ENCODE data around the gene TNNC2. TPM values are rescaled to one million over a fixed set of nuclear protein-coding genes. Genes with fewer than 3 reads are reported as not detected.

The TNNC2 gene
- total and polyA plus RNA-seq, 2 donors (not counting 1 experiment from before 2014, with no cell fraction given), result 0.33 TPM; not detected in 1

DNA sequence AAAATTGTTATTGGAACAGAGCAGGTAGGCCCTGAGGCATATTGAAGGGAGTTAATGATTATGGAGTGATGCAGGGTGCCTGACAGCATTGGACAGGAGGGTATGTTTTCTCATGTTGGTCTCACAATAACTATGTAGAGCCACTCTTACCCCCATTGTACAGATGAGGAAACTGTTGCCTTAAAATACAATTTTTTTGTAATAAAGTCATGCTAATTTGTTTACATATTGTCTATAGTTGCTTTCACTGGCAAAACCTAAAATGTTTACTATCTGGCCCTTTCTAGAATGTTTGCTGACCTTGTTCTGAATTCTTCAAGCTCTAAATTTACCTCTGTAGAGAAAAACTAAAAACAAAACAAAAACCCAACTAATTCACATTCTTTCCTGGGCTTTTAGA is 24.4 kb upstream of the TNNC2 start:
- ChIA-PET CTCF (interaction anchor here (1.0 to 1.7 kb wide), 2 partner anchors 9 to 27 kb away, joined by 3 to 4 read pairs; no protein-coding TSS in a partner anchor), POLR2A (no interaction called here)
- Mint-ChIP-seq H3K27ac (no peak overlapping the region), H3K27me3 (no peaks in the 10 kb centered on the region), H3K9me3 (ENCODE audit: insufficient read depth) (no peaks in the 10 kb centered on the region), H3K4me3 (no peak overlapping the region), H3K4me1 (peaks cover 14% of the 10 kb centered on the region)
- H3K27me3 ChIP-seq (replicated peaks in 1 of 4; ENCODE audit: control extremely low read depth in 1 of 4, control insufficient read depth in 3 of 4, insufficient read depth in 4 of 4, low read length in 3 of 4), result no peaks in the 10 kb centered on the region
- no peak for TF ChIP-seq EZH2 (IDR thresholded peaks at IDR 0.05; ENCODE audit: borderline replicate concordance, insufficient read depth, low read depth, low read length, poor library complexity, severe bottlenecking)
- TF ChIP-seq, protein P1, sequence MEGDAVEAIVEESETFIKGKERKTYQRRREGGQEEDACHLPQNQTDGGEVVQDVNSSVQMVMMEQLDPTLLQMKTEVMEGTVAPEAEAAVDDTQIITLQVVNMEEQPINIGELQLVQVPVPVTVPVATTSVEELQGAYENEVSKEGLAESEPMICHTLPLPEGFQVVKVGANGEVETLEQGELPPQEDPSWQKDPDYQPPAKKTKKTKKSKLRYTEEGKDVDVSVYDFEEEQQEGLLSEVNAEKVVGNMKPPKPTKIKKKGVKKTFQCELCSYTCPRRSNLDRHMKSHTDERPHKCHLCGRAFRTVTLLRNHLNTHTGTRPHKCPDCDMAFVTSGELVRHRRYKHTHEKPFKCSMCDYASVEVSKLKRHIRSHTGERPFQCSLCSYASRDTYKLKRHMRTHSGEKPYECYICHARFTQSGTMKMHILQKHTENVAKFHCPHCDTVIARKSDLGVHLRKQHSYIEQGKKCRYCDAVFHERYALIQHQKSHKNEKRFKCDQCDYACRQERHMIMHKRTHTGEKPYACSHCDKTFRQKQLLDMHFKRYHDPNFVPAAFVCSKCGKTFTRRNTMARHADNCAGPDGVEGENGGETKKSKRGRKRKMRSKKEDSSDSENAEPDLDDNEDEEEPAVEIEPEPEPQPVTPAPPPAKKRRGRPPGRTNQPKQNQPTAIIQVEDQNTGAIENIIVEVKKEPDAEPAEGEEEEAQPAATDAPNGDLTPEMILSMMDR (IDR thresholded peaks at IDR 0.05), result no peak
- H4K20me1 ChIP-seq (ENCODE audit: control insufficient read depth, insufficient read depth, low read length, poor library complexity, severe bottlenecking), result no peaks in the 10 kb centered on the region
- peaks cover 9 to 16% of the 10 kb centered on the region in 2 donors for H3K4me1 ChIP-seq (ENCODE audit: control insufficient read depth in 2 of 2, insufficient read depth in 2 of 2, low read length in 2 of 2)
- H3K4me2 ChIP-seq (replicated peaks; ENCODE audit: low read depth, low read length, poor library complexity, severe bottlenecking), result no peak overlapping the region
- H3K9ac ChIP-seq (ENCODE audit: low read length), result no peak overlapping the region
- peaks cover 0 to 52% of the 10 kb centered on the region in 2 experiments for H3K36me3 ChIP-seq (replicated peaks in 1 of 2; ENCODE audit: control extremely low read depth in 1 of 2, control insufficient read depth in 1 of 2, extremely low read depth in 1 of 2, insufficient read depth in 2 of 2, low read length in 1 of 2)
- no peaks in the 10 kb centered on the region for H3K9me3 ChIP-seq (ENCODE audit: control extremely low read depth in 1 of 3, control insufficient read depth in 2 of 3, insufficient read depth in 1 of 3, low read length in 2 of 3)
- H2AFZ ChIP-seq (ENCODE audit: insufficient read depth, low read depth, low read length, poor library complexity, severe bottlenecking), result no peak overlapping the region
- intact Hi-C loops (cut with micrococcal nuclease), result no loop called here
- no peak for DNase-seq
- no peak overlapping the region for H3K27ac ChIP-seq (ENCODE audit: low read length in 2 of 2)
- H3K4me3 ChIP-seq (ENCODE audit: control extremely low read depth in 1 of 5, extremely low read depth in 1 of 5, insufficient read depth in 1 of 5, low read depth in 2 of 5, low read length in 4 of 5), result no peak overlapping the region
- no peak for ATAC-seq (ENCODE audit: low read depth)
- H3K79me2 ChIP-seq (ENCODE audit: control insufficient read depth, insufficient read depth, low read length), result peaks cover 44% of the 10 kb centered on the region

DNA sequence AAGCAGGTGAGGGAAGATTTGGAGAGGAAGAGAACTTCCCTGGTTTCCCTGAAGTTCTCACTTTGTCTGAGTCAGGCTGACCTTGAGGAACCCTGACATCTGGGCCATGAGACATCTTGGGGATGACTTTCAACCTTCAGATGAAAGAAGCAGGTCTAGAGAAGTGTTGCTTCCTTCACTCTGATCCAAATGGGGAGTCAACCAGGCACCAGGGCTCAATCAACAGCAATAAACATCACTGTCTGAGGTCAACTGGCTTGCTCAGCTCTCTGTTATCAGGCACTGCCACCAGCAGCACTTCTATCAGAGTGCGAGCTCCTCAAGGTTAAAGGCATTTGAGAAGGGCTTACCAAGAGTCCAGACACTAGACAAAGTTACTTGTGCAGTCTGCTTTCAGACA is 23.8 kb upstream of the TNNC2 start:
- no peak overlapping the region for H3K4me2 ChIP-seq (replicated peaks; ENCODE audit: low read depth, low read length, poor library complexity, severe bottlenecking)
- WGBS (ENCODE audit: insufficient coverage), result 57% methylated on average over 1 of the region's 1 CpG

More for the DNA sequence above, 23.8 kb upstream of the TNNC2 start:
- TF ChIP-seq, protein P1 (IDR thresholded peaks at IDR 0.05), result no peak
- TF ChIP-seq EZH2 (IDR thresholded peaks at IDR 0.05; ENCODE audit: borderline replicate concordance, insufficient read depth, low read depth, low read length, poor library complexity, severe bottlenecking), result no peak
- Histone ChIP-seq H2AFZ (ENCODE audit: insufficient read depth, low read depth, low read length, poor library complexity, severe bottlenecking) (no peak overlapping the region), H3K36me3 (replicated peaks in 1 of 2; ENCODE audit: control extremely low read depth in 1 of 2, control insufficient read depth in 1 of 2, extremely low read depth in 1 of 2, insufficient read depth in 2 of 2, low read length in 1 of 2) (peaks cover 3 to 58% of the 10 kb centered on the region in 2 experiments), H3K9me3 (ENCODE audit: control extremely low read depth in 1 of 3, control insufficient read depth in 2 of 3, insufficient read depth in 1 of 3, low read length in 2 of 3) (no peaks in the 10 kb centered on the region), H3K4me3 (ENCODE audit: control extremely low read depth in 1 of 5, extremely low read depth in 1 of 5, insufficient read depth in 1 of 5, low read depth in 2 of 5, low read length in 4 of 5) (no peak overlapping the region), H3K9ac (ENCODE audit: low read length) (no peak overlapping the region), H3K27ac (ENCODE audit: low read length in 2 of 2) (no peak overlapping the region), H3K4me1 (ENCODE audit: control insufficient read depth in 2 of 2, insufficient read depth in 2 of 2, low read length in 2 of 2) (peaks cover 3 to 10% of the 10 kb centered on the region in 2 donors), H4K20me1 (ENCODE audit: control insufficient read depth, insufficient read depth, low read length, poor library complexity, severe bottlenecking) (no peaks in the 10 kb centered on the region), H3K27me3 (replicated peaks in 1 of 4; ENCODE audit: control extremely low read depth in 1 of 4, control insufficient read depth in 3 of 4, insufficient read depth in 4 of 4, low read length in 3 of 4) (no peaks in the 10 kb centered on the region), H3K79me2 (ENCODE audit: control insufficient read depth, insufficient read depth, low read length) (peaks cover 39% of the 10 kb centered on the region)
- Mint-ChIP-seq H3K27ac (no peak overlapping the region), H3K4me3 (no peak overlapping the region), H3K9me3 (ENCODE audit: insufficient read depth) (no peaks in the 10 kb centered on the region), H3K4me1 (peaks cover 11% of the 10 kb centered on the region), H3K27me3 (no peaks in the 10 kb centered on the region)
- no peak for DNase-seq
- CTCF ChIA-PET, result interaction anchor here (1.0 to 1.7 kb wide), 2 partner anchors 9 to 27 kb away, joined by 3 to 4 read pairs; no protein-coding TSS in a partner anchor
- intact Hi-C loops (cut with micrococcal nuclease), result no loop called here
- no peak for ATAC-seq (ENCODE audit: low read depth)
- POLR2A ChIA-PET, result no interaction called here

Measured in B cell (primary cell).